Thymus (tissue), 2 donors: Measurements from ENCODE around the gene ZNF528. TPM values are rescaled to one million over a fixed set of nuclear protein-coding genes. Genes with fewer than 3 reads are reported as not detected.

Experiments
- polyA plus RNA-seq: library from polyadenylated mRNA; stranded (reverse); fragments of 200-250 nt; gene quantifications from one replicate; pipeline ENCODE4 v1.2.3, GENCODE V29; 2013
- total RNA-seq: library from RNA; stranded (reverse); fragments of 120-200 nt; gene quantifications from one replicate; pipeline ENCODE4 v1.2.4, GENCODE V29; 2013
- donor health status: healthy.

Gene ZNF528
- total and polyA plus RNA-seq, 2 donors = 12.8 to 18.4 TPM

Other genes starting within 250 kb of the ZNF528 start
- gene ZNF836, start 226.2 kb upstream of the ZNF528 start, total RNA-seq = 13.1 TPM
- gene ZNF836, start 226.2 kb upstream of the ZNF528 start, polyA plus RNA-seq = 13.3 TPM
- 92.4 TPM for gene PPP2R1A, start 207.8 kb upstream of the ZNF528 start, total RNA-seq
- gene PPP2R1A, start 207.8 kb upstream of the ZNF528 start, polyA plus RNA-seq = 95.2 TPM
- 11.7 TPM for gene ZNF766, start 128.3 kb upstream of the ZNF528 start, total RNA-seq
- gene ZNF766, start 128.3 kb upstream of the ZNF528 start, polyA plus RNA-seq = 11.4 TPM
- gene ZNF480, start 100.7 kb upstream of the ZNF528 start, total RNA-seq = 11.0 TPM
- gene ZNF480, start 100.7 kb upstream of the ZNF528 start, polyA plus RNA-seq = 7.2 TPM
- 3.4 TPM for gene ZNF610, start 61.6 kb upstream of the ZNF528 start, total RNA-seq
- 5.3 TPM for gene ZNF610, start 61.6 kb upstream of the ZNF528 start, polyA plus RNA-seq
- 19.0 TPM for gene ZNF880, start 27.9 kb upstream of the ZNF528 start, total RNA-seq
- 24.3 TPM for gene ZNF880, start 27.9 kb upstream of the ZNF528 start, polyA plus RNA-seq
- gene ZNF534, start 31.3 kb downstream of the ZNF528 start, total RNA-seq = 0.05 TPM
- 0.82 TPM for gene ZNF534, start 31.3 kb downstream of the ZNF528 start, polyA plus RNA-seq
- 1.6 TPM for gene ZNF578, start 55.7 kb downstream of the ZNF528 start, total RNA-seq
- gene ZNF578, start 55.7 kb downstream of the ZNF528 start, polyA plus RNA-seq = 2.6 TPM
- 12.1 TPM for gene ZNF808, start 129.8 kb downstream of the ZNF528 start, total RNA-seq
- 7.7 TPM for gene ZNF808, start 129.8 kb downstream of the ZNF528 start, polyA plus RNA-seq
- 14.9 TPM for gene ZNF701, start 172.4 kb downstream of the ZNF528 start, total RNA-seq
- gene ZNF701, start 172.4 kb downstream of the ZNF528 start, polyA plus RNA-seq = 17.7 TPM
- gene ZNF83, start 240.5 kb downstream of the ZNF528 start, total RNA-seq = 29.6 TPM
- 150 TPM for gene ZNF83, start 240.5 kb downstream of the ZNF528 start, polyA plus RNA-seq